ENCODE data around the gene HS1BP3. TPM values are rescaled to one million over a fixed set of nuclear protein-coding genes. Genes with fewer than 3 reads are reported as not detected.

The HS1BP3 gene
- total RNA-seq, 1 donor from 2014 or later, result 21.0 TPM

DNA sequence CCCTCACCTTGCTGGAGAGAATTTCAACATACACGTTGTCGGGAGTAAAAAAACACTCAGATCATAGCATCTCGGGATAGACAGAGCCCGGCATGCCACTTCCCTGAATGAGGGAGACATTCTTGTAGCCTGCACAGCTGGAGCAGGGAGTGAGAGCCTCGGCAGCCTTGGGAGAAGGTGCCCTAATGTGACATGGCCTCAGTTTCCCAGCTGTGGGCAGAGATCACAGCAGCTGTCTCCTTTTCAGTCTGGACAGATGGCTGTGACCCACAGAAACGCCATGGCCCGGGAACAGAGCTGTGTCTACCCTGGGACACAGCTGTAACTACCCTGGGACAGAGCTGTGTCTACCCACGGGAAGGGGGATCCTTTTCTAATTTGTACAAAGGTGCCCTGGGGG is 55.9 kb downstream of the HS1BP3 start:
- Histone ChIP-seq H3K79me2 (ENCODE audit: insufficient read depth, low read length) (no peaks in the 10 kb centered on the region), H3K4me1 (ENCODE audit: insufficient read depth, low read length) (peaks cover 58% of the 10 kb centered on the region), H2AFZ (ENCODE audit: low read depth, low read length) (no peak overlapping the region), H3K9ac (ENCODE audit: low read length) (peak overlapping the region; percentile 63), H3K27ac (ENCODE audit: low read depth, low read length) (peak overlapping the region; percentile 80), H4K20me1 (ENCODE audit: insufficient read depth, low read length) (no peaks in the 10 kb centered on the region), H3K9me3 (ENCODE audit: insufficient read depth, low read depth, low read length) (no peaks in the 10 kb centered on the region), H3K4me2 (ENCODE audit: low read length) (peak overlapping the region; percentile 70), H3K27me3 (ENCODE audit: insufficient read depth, low read length) (no peaks in the 10 kb centered on the region), H3K4me3 (ENCODE audit: insufficient read depth, low read depth, low read length) (no peak overlapping the region), H3K36me3 (ENCODE audit: insufficient read depth, low read length) (no peaks in the 10 kb centered on the region)
- FAIRE-seq (no peak), DNase-seq (ENCODE audit: low read depth) (no peak)
- Mint-ChIP-seq H3K36me3 (ENCODE audit: low read depth, unreplicated experiment) (no peaks in the 10 kb centered on the region), H3K9me3 (ENCODE audit: unreplicated experiment) (no peaks in the 10 kb centered on the region), H3K4me3 (ENCODE audit: unreplicated experiment) (no peak overlapping the region), H3K27me3 (ENCODE audit: low read depth, unreplicated experiment) (no peaks in the 10 kb centered on the region), H3K4me1 (ENCODE audit: low read depth, unreplicated experiment) (peaks cover 53% of the 10 kb centered on the region), H3K27ac (ENCODE audit: unreplicated experiment) (no peak overlapping the region)
- TF ChIP-seq, protein P1, sequence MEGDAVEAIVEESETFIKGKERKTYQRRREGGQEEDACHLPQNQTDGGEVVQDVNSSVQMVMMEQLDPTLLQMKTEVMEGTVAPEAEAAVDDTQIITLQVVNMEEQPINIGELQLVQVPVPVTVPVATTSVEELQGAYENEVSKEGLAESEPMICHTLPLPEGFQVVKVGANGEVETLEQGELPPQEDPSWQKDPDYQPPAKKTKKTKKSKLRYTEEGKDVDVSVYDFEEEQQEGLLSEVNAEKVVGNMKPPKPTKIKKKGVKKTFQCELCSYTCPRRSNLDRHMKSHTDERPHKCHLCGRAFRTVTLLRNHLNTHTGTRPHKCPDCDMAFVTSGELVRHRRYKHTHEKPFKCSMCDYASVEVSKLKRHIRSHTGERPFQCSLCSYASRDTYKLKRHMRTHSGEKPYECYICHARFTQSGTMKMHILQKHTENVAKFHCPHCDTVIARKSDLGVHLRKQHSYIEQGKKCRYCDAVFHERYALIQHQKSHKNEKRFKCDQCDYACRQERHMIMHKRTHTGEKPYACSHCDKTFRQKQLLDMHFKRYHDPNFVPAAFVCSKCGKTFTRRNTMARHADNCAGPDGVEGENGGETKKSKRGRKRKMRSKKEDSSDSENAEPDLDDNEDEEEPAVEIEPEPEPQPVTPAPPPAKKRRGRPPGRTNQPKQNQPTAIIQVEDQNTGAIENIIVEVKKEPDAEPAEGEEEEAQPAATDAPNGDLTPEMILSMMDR (IDR thresholded peaks at IDR 0.05; ENCODE audit: insufficient read depth, low read depth, low read length), result no peak
- TF ChIP-seq EZH2 (IDR thresholded peaks at IDR 0.05; ENCODE audit: insufficient read depth, low read length), result no peak

DNA sequence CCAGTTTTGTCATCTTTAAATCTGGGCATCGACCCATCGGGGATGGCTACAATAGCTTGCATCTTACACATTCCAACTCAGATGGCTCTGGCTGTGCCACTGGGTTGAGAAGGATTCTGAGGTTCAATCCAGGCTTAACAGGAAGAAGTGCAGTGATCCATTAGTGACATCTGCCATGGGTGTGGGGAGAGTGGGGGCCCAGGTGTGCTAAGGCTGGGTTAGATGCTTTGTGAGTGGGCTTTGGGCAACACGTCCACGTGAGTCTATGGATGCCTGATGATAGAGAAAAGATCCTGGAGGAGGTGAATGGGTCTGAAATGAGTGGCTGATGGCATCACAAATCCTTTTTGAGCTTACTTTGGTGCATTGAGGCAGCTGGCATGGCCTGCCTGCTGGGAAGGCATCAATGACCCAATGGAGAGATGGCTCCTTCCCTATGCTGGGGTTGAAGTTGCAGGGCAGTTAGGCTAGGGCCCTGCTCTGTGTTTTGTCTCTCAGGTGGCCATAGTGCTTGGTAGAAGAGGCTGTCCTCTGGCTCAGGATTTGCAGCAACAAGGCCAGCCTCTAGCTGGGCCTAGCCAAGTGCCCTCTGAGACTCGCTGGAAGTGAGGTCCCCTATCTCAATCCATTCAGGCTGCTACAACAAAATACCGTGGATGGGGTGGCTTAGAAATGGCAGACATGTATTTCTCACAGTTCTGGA is 56.7 kb downstream of the HS1BP3 start:
- TF ChIP-seq, protein P1 (IDR thresholded peaks at IDR 0.05; ENCODE audit: insufficient read depth, low read depth, low read length), result no peak
- no peak for TF ChIP-seq EZH2 (IDR thresholded peaks at IDR 0.05; ENCODE audit: insufficient read depth, low read length)
- no peak overlapping the region for H2AFZ ChIP-seq (ENCODE audit: low read depth, low read length)
- H3K9ac ChIP-seq (ENCODE audit: low read length), result peak overlapping the region; percentile 31
- no peaks in the 10 kb centered on the region for H3K27me3 Mint-ChIP-seq (ENCODE audit: low read depth, unreplicated experiment)
- no peaks in the 10 kb centered on the region for H3K36me3 ChIP-seq (ENCODE audit: insufficient read depth, low read length)
- H4K20me1 ChIP-seq (ENCODE audit: insufficient read depth, low read length), result no peaks in the 10 kb centered on the region
- peak overlapping the region; percentile 29 for H3K27ac Mint-ChIP-seq (ENCODE audit: unreplicated experiment)
- H3K9me3 Mint-ChIP-seq (ENCODE audit: unreplicated experiment), result no peaks in the 10 kb centered on the region
- DNase-seq (ENCODE audit: low read depth) (no peak), FAIRE-seq (no peak)
- no peaks in the 10 kb centered on the region for H3K27me3 ChIP-seq (ENCODE audit: insufficient read depth, low read length)
- no peaks in the 10 kb centered on the region for H3K79me2 ChIP-seq (ENCODE audit: insufficient read depth, low read length)
- no peaks in the 10 kb centered on the region for H3K36me3 Mint-ChIP-seq (ENCODE audit: low read depth, unreplicated experiment)
- H3K4me3 ChIP-seq (ENCODE audit: insufficient read depth, low read depth, low read length), result no peak overlapping the region
- H3K4me2 ChIP-seq (ENCODE audit: low read length), result peak overlapping the region; percentile 66
- H3K4me1 Mint-ChIP-seq (ENCODE audit: low read depth, unreplicated experiment), result peaks cover 58% of the 10 kb centered on the region
- peaks cover 65% of the 10 kb centered on the region for H3K4me1 ChIP-seq (ENCODE audit: insufficient read depth, low read length)
- peak overlapping the region; percentile 85 for H3K27ac ChIP-seq (ENCODE audit: low read depth, low read length)
- no peaks in the 10 kb centered on the region for H3K9me3 ChIP-seq (ENCODE audit: insufficient read depth, low read depth, low read length)
- no peak overlapping the region for H3K4me3 Mint-ChIP-seq (ENCODE audit: unreplicated experiment)

Measured in astrocyte (in vitro differentiated cells and primary cell).